ENCODE data around the gene GORASP1. TPM values are rescaled to one million over a fixed set of nuclear protein-coding genes. Genes with fewer than 3 reads are reported as not detected.

Gene GORASP1
- total RNA-seq, 2 donors from 2014 or later, result 20.0 to 24.5 TPM

DNA sequence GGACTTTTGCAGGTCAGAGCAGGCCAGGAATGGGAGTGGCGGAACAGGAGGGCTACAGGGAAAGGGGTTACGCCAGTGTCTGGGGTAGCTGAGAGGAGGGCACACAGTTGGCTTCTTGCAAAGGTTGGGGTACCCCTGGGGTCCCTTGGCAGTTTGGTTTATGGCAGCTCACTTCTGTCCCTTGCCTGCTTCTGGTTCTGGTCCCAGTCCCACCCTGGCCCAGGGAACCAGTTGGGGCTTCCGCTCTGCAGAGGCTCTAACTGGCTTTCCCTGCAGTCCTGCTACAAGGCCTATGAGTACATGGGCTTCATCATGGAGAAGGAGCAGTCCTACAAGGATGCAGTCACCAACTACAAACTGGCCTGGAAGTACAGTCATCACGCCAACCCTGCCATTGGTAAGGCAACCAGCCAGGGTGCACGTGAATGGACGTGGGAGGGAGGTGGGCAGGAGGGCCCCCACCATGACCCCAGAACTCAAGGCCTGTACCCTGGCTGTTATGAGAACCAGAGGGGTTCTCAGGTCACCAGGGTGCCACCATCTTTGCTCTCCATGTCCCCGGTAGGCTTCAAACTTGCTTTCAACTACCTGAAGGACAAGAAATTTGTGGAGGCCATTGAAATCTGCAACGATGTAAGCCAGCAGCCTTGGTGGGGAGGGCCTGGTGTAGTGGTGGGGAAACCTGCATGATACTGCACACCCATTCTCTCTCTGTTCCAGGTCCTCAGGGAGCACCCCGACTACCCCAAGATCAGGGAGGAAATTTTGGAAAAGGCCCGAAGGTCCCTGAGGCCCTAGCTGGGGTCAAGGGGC, 30.8 kb upstream of the GORASP1 start:
- peaks cover 2 to 10% of the 10 kb centered on the region in 2 donors for H3K36me3 Mint-ChIP-seq (ENCODE audit: insufficient read depth in 2 of 2)
- H3K4me1 Mint-ChIP-seq (ENCODE audit: low read depth), result peaks cover 37% of the 10 kb centered on the region
- no peak overlapping the region for H3K27ac Mint-ChIP-seq
- no peak for DNase-seq
- H3K27me3 Mint-ChIP-seq (ENCODE audit: low read depth), result no peaks in the 10 kb centered on the region
- peak in 1 of 2 donors; percentile 2 for ATAC-seq (replicated peaks in 1 of 2)
- no peak overlapping the region for H3K4me3 Mint-ChIP-seq
- H3K9me3 Mint-ChIP-seq, result no peaks in the 10 kb centered on the region

DNA sequence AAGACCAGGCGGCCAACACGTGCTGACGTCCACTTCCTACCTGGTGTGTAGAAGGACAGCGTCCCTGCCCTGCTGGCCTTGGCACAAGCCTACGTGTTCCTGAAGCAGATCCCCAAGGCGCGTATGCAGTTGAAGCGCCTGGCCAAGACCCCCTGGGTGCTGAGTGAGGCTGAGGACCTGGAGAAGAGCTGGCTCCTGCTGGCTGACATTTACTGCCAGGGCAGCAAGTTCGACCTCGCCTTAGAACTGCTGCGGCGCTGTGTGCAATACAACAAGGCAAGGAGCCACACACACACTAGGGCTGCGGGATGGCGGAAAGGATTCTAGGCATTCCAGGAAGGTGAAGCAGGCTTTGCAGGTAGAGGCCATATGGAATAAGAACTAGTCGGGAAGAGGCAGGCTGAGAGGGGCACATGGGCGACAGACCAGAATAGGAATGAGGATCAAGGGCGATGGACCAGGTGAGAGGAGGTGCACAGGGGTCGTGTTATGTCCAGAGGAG, 30.1 kb upstream of the GORASP1 start:
- no peaks in the 10 kb centered on the region for H3K27me3 Mint-ChIP-seq (ENCODE audit: low read depth)
- no peak overlapping the region for H3K4me3 Mint-ChIP-seq
- ATAC-seq (replicated peaks in 1 of 2) (no peak), DNase-seq (no peak)
- peaks cover under 1 to 7% of the 10 kb centered on the region in 2 donors for H3K36me3 Mint-ChIP-seq (ENCODE audit: insufficient read depth in 2 of 2)
- H3K9me3 Mint-ChIP-seq, result no peaks in the 10 kb centered on the region
- H3K27ac Mint-ChIP-seq, result no peak overlapping the region
- H3K4me1 Mint-ChIP-seq (ENCODE audit: low read depth), result peaks cover 34% of the 10 kb centered on the region

DNA sequence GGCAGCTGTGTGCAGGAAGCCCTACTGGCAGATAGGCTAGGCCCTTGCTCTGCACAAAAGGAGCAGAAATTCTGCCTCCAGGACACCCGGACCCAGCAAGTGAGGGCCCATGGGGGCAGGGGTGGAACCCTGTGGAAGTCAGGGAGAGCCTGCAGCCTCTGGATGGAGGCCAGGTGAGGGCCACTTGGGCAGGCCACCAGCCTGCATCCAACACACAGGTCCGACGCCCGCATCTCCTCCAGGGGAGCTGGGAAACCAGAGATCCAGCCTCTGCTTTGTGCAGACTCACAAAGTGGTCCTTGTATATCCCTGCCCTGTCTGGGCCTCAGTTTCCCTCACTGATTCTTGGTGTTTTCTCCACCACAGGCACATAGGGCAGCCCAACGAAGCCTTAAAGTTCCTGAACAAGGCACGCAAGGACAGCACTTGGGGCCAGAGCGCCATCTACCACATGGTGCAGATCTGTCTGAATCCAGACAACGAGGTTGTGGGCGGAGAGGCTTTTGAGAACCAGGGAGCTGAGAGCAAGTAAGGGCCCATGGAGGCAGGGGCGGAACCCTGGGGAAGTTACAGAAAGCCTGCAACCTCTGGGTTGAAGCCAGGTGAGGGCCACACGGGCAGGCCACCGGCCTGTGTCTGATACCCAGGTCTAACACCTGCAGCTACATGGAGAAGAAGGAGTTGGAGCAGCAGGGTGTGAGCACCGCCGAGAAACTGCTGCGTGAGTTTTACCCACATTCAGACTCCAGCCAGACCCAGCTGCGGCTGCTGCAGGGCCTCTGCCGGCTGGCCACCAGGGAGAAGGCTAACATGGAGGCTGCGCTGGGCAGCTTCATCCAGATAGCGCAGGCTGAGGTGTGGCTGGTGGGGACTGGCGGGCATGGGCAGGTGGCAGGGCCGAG, 29.4 kb upstream of the GORASP1 start:
- Mint-ChIP-seq H3K36me3 (ENCODE audit: insufficient read depth in 2 of 2) (peaks cover 0 to 5% of the 10 kb centered on the region in 2 donors), H3K4me3 (no peak overlapping the region), H3K27ac (no peak overlapping the region), H3K4me1 (ENCODE audit: low read depth) (peaks cover 29% of the 10 kb centered on the region), H3K9me3 (no peaks in the 10 kb centered on the region), H3K27me3 (ENCODE audit: low read depth) (no peaks in the 10 kb centered on the region)
- ATAC-seq (replicated peaks in 1 of 2), result no peak
- DNase-seq, result no peak

DNA sequence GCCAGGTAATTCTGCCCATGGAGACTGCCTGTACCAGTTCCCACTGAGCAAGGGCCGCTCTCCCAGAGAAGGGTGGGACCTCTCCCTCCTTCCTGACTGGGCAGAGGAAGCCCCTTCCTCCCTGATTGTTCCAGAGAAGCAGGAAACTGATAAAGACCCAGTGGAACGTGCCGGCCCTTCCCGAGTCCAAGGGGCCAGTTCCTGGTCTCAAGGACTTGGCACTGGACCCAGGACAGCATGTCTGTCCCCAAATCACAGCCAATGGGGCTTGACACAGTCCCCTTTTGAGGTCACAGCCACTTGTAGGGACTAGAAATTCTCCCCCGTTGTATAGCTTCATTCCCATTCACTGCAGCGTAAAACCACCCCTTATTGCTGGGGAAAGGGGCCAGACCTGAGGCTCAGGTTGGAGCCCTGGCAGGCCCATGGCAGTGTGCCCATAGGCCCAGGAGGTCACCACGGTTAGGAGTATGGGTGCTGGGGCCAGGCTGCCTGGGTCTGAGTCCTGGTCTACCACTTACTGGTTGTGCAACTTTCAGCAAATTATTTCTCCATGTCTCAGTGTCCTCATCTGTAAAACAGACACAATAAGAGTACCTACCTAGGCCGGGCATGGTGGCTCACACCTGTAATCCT, 27.9 kb upstream of the GORASP1 start:
- peaks cover 26% of the 10 kb centered on the region for H3K4me1 Mint-ChIP-seq (ENCODE audit: low read depth)
- no peak for DNase-seq
- H3K9me3 Mint-ChIP-seq, result no peaks in the 10 kb centered on the region
- no peak for ATAC-seq (replicated peaks in 1 of 2)
- no peak overlapping the region for H3K27ac Mint-ChIP-seq
- no peaks in the 10 kb centered on the region for H3K36me3 Mint-ChIP-seq (ENCODE audit: insufficient read depth in 2 of 2)
- no peak overlapping the region for H3K4me3 Mint-ChIP-seq
- no peaks in the 10 kb centered on the region for H3K27me3 Mint-ChIP-seq (ENCODE audit: low read depth)

DNA sequence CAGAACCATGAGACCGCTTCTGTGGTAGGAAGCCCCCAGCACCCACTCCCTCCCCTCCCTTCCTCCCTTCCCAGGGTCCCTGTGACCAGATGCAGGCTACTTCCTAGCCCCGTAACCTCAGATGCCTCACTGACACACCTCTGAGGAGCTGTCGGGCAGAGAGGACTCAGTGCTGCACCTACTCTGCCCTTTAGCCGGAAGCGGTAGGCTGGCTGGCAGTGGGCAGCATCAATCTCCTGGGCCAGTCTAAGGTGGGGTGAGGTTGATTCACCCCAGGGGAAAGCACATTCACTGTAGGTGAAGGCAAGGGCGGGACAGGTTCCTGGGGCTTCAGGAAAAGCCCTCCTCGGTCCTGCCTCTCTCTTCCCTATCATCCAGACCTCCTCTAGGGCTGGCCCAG, 26.9 kb upstream of the GORASP1 start:
- no peaks in the 10 kb centered on the region for H3K27me3 Mint-ChIP-seq (ENCODE audit: low read depth)
- no peaks in the 10 kb centered on the region for H3K36me3 Mint-ChIP-seq (ENCODE audit: insufficient read depth in 2 of 2)
- H3K9me3 Mint-ChIP-seq, result no peaks in the 10 kb centered on the region
- no peak overlapping the region for H3K4me3 Mint-ChIP-seq
- ATAC-seq (replicated peaks in 1 of 2) (peak in 1 of 2 donors; percentile 4), DNase-seq (no peak)
- H3K27ac Mint-ChIP-seq, result no peak overlapping the region
- H3K4me1 Mint-ChIP-seq (ENCODE audit: low read depth), result peaks cover 17% of the 10 kb centered on the region

GRCh38 chr3:39133822-39134221, 26.4 kb upstream of the GORASP1 start:
- Mint-ChIP-seq H3K9me3 (no peaks in the 10 kb centered on the region), H3K27ac (no peak overlapping the region), H3K36me3 (ENCODE audit: insufficient read depth in 2 of 2) (no peaks in the 10 kb centered on the region), H3K4me1 (ENCODE audit: low read depth) (peaks cover 12% of the 10 kb centered on the region), H3K4me3 (no peak overlapping the region), H3K27me3 (ENCODE audit: low read depth) (no peaks in the 10 kb centered on the region)
- no peak for DNase-seq
- ATAC-seq (replicated peaks in 1 of 2), result no peak

DNA sequence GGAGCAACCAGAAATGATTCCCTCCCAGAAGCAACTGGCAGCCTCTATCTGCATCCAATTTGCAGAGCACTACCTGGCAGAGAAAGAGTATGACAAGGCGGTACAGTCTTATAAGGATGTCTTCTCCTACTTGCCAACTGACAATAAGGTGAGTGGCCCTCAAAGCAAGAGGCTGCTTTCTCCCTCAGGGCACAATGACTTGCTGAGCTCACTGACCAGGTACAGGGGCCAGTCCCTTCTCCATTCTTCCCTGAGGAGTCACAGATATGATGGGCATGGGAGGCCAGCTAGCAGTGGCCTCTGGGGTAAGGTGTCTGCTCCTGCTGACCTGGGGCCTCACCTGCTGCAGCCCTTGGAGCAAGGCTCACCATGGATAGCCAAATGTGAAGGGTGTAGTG, 25.7 kb upstream of the GORASP1 start:
- no peak overlapping the region for H3K4me3 Mint-ChIP-seq
- H3K27ac Mint-ChIP-seq, result no peak overlapping the region
- no peak for DNase-seq
- peaks cover 9% of the 10 kb centered on the region for H3K4me1 Mint-ChIP-seq (ENCODE audit: low read depth)
- no peaks in the 10 kb centered on the region for H3K27me3 Mint-ChIP-seq (ENCODE audit: low read depth)
- H3K9me3 Mint-ChIP-seq, result no peaks in the 10 kb centered on the region
- no peaks in the 10 kb centered on the region for H3K36me3 Mint-ChIP-seq (ENCODE audit: insufficient read depth in 2 of 2)
- no peak for ATAC-seq (replicated peaks in 1 of 2)

DNA sequence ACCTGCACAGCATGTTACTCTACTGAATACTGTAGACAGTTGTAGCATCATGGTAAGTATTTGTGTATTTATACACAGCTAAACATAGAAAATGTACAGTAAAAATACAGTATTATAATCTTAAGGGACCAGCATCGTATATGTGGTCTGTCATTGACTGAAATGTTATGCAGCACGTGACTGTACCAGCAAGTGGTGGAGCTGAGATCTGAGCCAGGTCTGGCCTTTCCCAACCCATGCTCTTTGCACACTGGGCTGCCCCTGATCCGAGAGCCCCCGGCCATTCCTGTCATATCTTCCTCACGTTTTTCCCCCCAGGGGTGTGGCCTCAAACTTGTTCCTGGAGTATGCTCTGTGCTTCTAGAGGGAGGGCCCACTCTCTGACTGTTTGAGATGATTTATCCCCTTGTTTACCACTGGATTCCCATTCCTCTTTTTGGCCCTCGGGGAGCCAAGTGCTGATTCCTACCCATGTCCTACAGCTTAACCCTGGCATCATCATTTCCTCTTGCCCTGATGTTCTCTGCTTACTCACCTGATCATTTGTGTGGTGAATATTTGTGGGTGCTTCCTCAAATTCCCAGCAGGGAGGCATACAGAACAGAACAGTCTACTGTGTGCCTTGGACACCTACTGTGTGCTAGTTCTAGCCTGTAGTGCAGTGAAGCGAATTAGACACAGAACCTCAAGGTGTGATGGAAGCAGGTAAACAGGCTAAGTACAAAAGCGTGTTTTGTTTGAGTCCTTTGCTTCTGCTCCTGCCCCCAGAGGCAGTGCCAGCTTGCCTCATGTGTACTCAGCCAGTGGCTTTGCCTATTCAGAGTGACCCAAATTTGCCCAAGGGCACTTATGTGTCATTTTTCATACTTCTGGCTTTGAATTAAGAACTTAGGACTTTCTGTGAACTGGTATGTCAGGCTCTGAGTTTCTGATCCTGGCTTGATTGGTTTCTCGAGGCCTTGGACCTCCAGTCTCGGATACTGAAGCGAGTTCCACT, 25.0 kb upstream of the GORASP1 start:
- H3K27me3 Mint-ChIP-seq (ENCODE audit: low read depth), result no peaks in the 10 kb centered on the region
- no peaks in the 10 kb centered on the region for H3K36me3 Mint-ChIP-seq (ENCODE audit: insufficient read depth in 2 of 2)
- no peak for ATAC-seq (replicated peaks in 1 of 2)
- no peak for DNase-seq
- no peak overlapping the region for H3K4me3 Mint-ChIP-seq
- H3K27ac Mint-ChIP-seq, result no peak overlapping the region
- H3K9me3 Mint-ChIP-seq, result no peaks in the 10 kb centered on the region
- peaks cover 10% of the 10 kb centered on the region for H3K4me1 Mint-ChIP-seq (ENCODE audit: low read depth)

DNA sequence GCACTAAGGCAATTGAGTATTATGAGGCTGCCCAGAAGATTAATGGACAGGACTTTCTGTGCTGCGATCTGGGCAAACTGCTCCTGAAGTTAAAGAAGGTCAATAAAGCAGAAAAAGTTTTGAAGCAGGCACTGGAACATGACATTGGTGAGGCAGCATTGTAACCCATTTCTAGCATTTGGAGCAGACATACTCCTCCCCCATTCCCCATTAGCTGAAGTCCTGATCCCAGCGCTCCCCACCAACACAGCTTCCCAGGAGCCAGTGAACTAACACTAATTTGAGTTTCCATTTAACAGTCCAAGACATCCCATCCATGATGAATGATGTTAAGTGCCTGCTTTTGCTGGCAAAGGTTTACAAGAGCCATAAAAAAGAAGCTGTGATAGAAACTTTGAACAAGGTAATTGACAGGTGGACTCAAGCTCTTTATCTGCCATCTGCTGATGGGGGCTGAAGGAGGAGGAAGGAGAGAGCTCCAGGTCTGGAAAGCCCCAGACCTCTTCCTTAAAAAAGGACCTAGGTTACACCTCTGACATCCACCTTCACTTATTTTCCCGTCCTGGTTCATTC, 23.4 kb upstream of the GORASP1 start:
- ATAC-seq (replicated peaks in 1 of 2), result no peak
- H3K27ac Mint-ChIP-seq, result no peak overlapping the region
- no peak for DNase-seq
- H3K9me3 Mint-ChIP-seq, result no peaks in the 10 kb centered on the region
- peaks cover 19% of the 10 kb centered on the region for H3K4me1 Mint-ChIP-seq (ENCODE audit: low read depth)
- no peaks in the 10 kb centered on the region for H3K36me3 Mint-ChIP-seq (ENCODE audit: insufficient read depth in 2 of 2)
- H3K27me3 Mint-ChIP-seq (ENCODE audit: low read depth), result no peaks in the 10 kb centered on the region
- H3K4me3 Mint-ChIP-seq, result no peak overlapping the region

DNA sequence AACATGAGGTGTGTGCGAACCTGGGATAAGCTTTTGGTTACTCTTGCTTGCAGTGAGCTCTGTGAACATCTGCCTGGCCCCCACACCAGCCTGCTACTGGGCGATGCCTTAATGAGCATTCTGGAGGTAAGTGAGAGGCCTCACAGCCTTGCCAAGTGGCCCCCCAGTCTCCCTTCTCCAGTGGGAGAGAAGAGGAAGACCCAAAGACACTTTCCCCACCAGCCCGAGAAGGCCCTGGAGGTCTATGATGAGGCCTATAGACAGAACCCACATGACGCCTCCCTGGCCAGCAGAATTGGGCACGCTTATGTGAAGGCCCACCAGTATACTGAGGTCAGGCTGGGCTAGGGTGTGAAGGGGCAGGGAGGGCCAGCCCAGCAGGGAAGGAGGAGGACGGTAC, 22.6 kb upstream of the GORASP1 start:
- Mint-ChIP-seq H3K9me3 (no peaks in the 10 kb centered on the region), H3K27ac (no peak overlapping the region), H3K27me3 (ENCODE audit: low read depth) (no peaks in the 10 kb centered on the region), H3K4me3 (no peak overlapping the region), H3K4me1 (ENCODE audit: low read depth) (peaks cover 19% of the 10 kb centered on the region), H3K36me3 (ENCODE audit: insufficient read depth in 2 of 2) (no peaks in the 10 kb centered on the region)
- no peak for ATAC-seq (replicated peaks in 1 of 2)
- DNase-seq, result no peak

DNA sequence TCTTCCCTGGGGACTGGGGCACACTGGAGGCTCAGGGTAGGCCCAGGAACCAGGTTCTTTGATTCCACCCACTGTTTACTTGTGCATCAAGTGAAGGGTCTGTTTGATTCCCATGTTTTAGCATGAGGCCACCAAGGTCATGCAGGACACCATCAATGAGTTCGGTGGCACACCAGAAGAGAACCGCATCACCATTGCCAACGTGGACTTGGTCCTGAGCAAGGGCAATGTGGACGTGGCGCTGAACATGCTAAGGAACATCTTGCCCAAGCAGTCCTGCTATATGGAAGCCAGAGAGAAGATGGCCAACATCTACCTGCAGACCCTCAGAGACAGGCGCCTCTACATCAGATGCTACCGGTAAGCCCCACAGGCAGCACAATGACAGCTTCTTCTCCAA, 21.5 kb upstream of the GORASP1 start:
- Mint-ChIP-seq H3K4me1 (ENCODE audit: low read depth) (peaks cover 19% of the 10 kb centered on the region), H3K27ac (no peak overlapping the region), H3K4me3 (no peak overlapping the region), H3K36me3 (ENCODE audit: insufficient read depth in 2 of 2) (no peaks in the 10 kb centered on the region), H3K9me3 (no peaks in the 10 kb centered on the region), H3K27me3 (ENCODE audit: low read depth) (no peaks in the 10 kb centered on the region)
- DNase-seq (no peak), ATAC-seq (replicated peaks in 1 of 2) (no peak)

DNA sequence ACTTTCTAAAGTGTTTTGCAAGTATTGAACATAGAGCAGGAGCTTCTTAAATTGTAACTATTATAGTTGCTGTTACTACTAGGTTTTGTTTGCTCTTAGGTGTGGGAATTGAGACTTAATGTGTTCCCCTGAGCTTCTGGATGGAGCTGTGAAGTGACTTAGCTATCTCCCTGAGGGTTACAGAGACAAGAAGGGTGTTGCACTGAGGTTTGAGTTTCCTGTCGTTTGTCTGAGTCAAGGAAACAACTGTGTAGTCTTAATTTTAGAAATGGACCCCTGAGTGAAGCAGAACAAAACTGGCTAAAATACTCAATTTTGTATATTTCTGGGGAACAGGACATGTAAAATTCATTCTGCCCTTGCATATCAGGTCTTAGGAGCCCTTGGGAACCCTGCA, 20.5 kb upstream of the GORASP1 start:
- Mint-ChIP-seq H3K27me3 (ENCODE audit: low read depth) (no peaks in the 10 kb centered on the region), H3K36me3 (ENCODE audit: insufficient read depth in 2 of 2) (no peaks in the 10 kb centered on the region), H3K27ac (no peak overlapping the region), H3K4me1 (ENCODE audit: low read depth) (peaks cover 19% of the 10 kb centered on the region), H3K9me3 (no peaks in the 10 kb centered on the region), H3K4me3 (no peak overlapping the region)
- DNase-seq (no peak), ATAC-seq (replicated peaks in 1 of 2) (peak in 1 of 2 donors; percentile 37)
